CD4-positive, alpha-beta memory T cell (primary cell): ENCODE results near the gene TENT4A. TPM values are rescaled to one million over a fixed set of nuclear protein-coding genes. Genes with fewer than 3 reads are reported as not detected.

Experiments used
- CTCF ChIA-PET: fragments of 350-600 bp; sonication (Branson Sonifier 250); formaldehyde crosslinking; loops from one replicate; lab custom pipeline; 2021; ENCODE audit warnings: inconsistent platforms; ENCODE audit not compliant: partially characterized antibody; lab: Charles Lee
- POLR2A ChIA-PET: fragments of 350-600 bp; sonication (Branson Sonifier 250); formaldehyde crosslinking; loops from one replicate; lab custom pipeline; 2021; ENCODE audit not compliant: partially characterized antibody; lab: Charles Lee
- DNase-seq, 5 donors: peaks; one replicate each; pipeline versions ENCODE4 v3.0.0 to v3.0.0-alpha.2; 2020 to 2022; ENCODE audit warnings: mixed read lengths in 1 of 5
- H3K27ac ChIP-seq: one replicate; pipeline ENCODE4 v1.7.0; 2013; ENCODE audit warnings: low read depth, low read length
- H3K27me3 ChIP-seq: 2 replicates; pipeline ENCODE4 v1.7.0; 2013; ENCODE audit warnings: mild to moderate bottlenecking, low read length, moderate library complexity; ENCODE audit not compliant: insufficient read depth
- H3K36me3 ChIP-seq: 2 replicates; pipeline ENCODE4 v1.7.0; 2013; ENCODE audit warnings: mild to moderate bottlenecking, low read length, moderate library complexity; ENCODE audit not compliant: insufficient read depth
- H3K4me1 ChIP-seq: 2 replicates; pipeline ENCODE4 v1.7.0; 2013; ENCODE audit warnings: mild to moderate bottlenecking, low read length, moderate library complexity; ENCODE audit not compliant: insufficient read depth
- H3K4me3 ChIP-seq, 2 donors: one replicate each; pipeline ENCODE4 v1.7.0; 2013; ENCODE audit warnings: low read length in 2 of 2, mild to moderate bottlenecking in 1 of 2
- H3K9me3 ChIP-seq, 2 donors: one replicate each; pipeline ENCODE4 v1.7.0; 2013; ENCODE audit warnings: low read length in 2 of 2, control low read depth in 1 of 2; ENCODE audit not compliant: control insufficient read depth in 1 of 2
- H3K27ac Mint-ChIP-seq, 7 donors: one replicate each; pipeline ENCODE4 v1.8.0; 2020 to 2021; ENCODE audit warnings: mixed read lengths in 7 of 7, mild to moderate bottlenecking in 6 of 7, inconsistent platforms in 3 of 7, moderate library complexity in 3 of 7
- H3K27me3 Mint-ChIP-seq, 2 donors: one replicate each; pipeline ENCODE4 v1.8.0; 2020 to 2021; ENCODE audit warnings: mixed read lengths in 2 of 2
- H3K36me3 Mint-ChIP-seq, 2 donors: one replicate each; pipeline ENCODE4 v1.8.0; 2020 to 2021; ENCODE audit warnings: mixed read lengths in 2 of 2, inconsistent platforms in 1 of 2, mild to moderate bottlenecking in 1 of 2
- H3K4me1 Mint-ChIP-seq, 4 donors: one replicate each; pipeline ENCODE4 v1.8.0; 2020 to 2021; ENCODE audit warnings: mixed read lengths in 4 of 4, mild to moderate bottlenecking in 1 of 4
- H3K4me3 Mint-ChIP-seq, 8 donors: one replicate each; pipeline ENCODE4 v1.8.0; 2020 to 2021; ENCODE audit warnings: mixed read lengths in 8 of 8, mild to moderate bottlenecking in 7 of 8, moderate library complexity in 6 of 8, inconsistent platforms in 3 of 8
- H3K9me3 Mint-ChIP-seq, 8 donors: one replicate each; pipeline ENCODE4 v1.8.0; 2020 to 2021; ENCODE audit warnings: mixed read lengths in 8 of 8, mild to moderate bottlenecking in 5 of 8, inconsistent platforms in 3 of 8, moderate library complexity in 1 of 8
- intact Hi-C: fragments of 100-400 bp; cut with micrococcal nuclease; formaldehyde crosslinking; loops from one replicate; pipeline ENCODE4 v1.15.1; 2023
- polyA plus RNA-seq, 2 donors: library from polyadenylated mRNA; unstranded; fragments of 300-500 nt; fragmentation: Illumina TruSeq; gene quantifications; one replicate each; pipeline ENCODE4 v1.2.3, GENCODE V29; 2021
- total RNA-seq, 2 experiments: library from RNA; stranded (reverse); gene quantifications; one replicate each; pipeline ENCODE4 v1.2.3, GENCODE V29; 2021

TENT4A gene
- total and polyA plus RNA-seq, 4 experiments from 2014 or later: 0.55 to 49.1 (median 23.4) TPM

DNA sequence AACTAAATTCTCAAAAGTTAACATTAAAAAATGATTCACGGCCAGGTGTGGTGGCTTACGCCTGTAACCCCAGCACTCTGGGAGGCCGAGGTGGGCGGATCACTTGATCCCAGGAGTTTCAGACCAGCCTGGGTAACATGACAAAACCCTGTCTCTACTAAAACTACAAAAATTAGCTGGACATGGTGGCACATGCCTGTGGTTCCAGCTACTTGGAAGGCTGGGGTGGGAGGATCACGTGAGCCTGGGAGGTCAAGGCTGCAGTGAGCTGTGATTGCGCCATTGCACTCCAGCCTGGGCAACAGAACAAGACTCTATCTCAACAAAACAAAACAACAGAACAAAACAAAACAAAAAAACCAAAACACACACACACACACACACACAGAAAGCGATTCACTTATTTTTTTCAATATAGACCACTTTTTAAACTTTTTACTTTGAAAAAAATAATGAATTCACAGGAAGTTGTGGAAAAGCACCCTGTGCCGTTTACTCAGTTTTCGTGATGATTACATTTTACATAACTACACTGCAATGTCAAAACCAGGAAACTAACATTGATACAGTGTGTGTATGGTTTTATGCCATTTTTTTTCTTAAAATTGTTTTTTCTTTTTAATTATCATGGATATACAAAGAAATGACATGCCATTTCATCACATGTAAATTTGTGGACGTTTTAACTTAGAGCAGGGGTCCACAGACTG is 73.7 kb downstream of the TENT4A start:
- Histone ChIP-seq H3K27ac (no peak overlapping the region), H3K9me3 (no peaks in the 10 kb centered on the region), H3K36me3 (no peaks in the 10 kb centered on the region), H3K4me1 (no peaks in the 10 kb centered on the region), H3K4me3 (no peak overlapping the region), H3K27me3 (no peaks in the 10 kb centered on the region)
- Mint-ChIP-seq H3K36me3 (no peaks in the 10 kb centered on the region), H3K27ac (no peak overlapping the region), H3K4me3 (no peak overlapping the region), H3K4me1 (peaks cover 0 to 3% (median 0%) of the 10 kb centered on the region in 4 donors), H3K9me3 (peaks cover 0 to 2% (median 0%) of the 10 kb centered on the region in 8 donors), H3K27me3 (peaks cover 9 to 31% of the 10 kb centered on the region in 2 donors)
- intact Hi-C loops: no loop called here
- POLR2A ChIA-PET: no interaction called here
- CTCF ChIA-PET: no interaction called here
- no peak for DNase-seq

DNA sequence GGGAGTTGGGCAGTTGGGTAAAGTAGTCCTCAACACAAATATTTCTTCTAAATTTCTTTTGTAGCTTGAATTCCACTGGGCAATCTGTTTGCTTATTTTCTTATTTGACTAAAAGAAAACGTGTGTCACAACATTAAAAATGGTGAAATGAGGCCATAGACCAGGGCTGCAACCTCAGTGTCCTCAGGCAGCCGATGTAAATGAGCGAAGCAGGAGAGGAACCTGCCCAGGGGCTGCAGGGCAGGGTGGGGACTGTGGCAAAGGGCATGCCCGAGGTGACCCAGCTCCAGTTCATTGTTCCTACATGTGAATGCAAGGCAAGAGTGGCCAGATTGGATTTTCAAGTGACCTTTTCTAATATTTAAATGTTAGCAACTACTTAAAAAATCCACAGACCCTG is 74.7 kb downstream of the TENT4A start:
- intact Hi-C loops: no loop called here
- H3K27ac Mint-ChIP-seq: no peak overlapping the region
- no peak overlapping the region for H3K4me3 ChIP-seq
- H3K4me1 ChIP-seq: no peaks in the 10 kb centered on the region
- ChIA-PET POLR2A (no interaction called here), CTCF (no interaction called here)
- no peaks in the 10 kb centered on the region for H3K27me3 ChIP-seq
- no peak for DNase-seq
- H3K9me3 Mint-ChIP-seq: peaks cover 0 to 2% (median 0%) of the 10 kb centered on the region in 8 donors
- no peak overlapping the region for H3K27ac ChIP-seq
- H3K4me3 Mint-ChIP-seq: no peak overlapping the region
- H3K9me3 ChIP-seq: no peaks in the 10 kb centered on the region
- peaks cover 9 to 28% of the 10 kb centered on the region in 2 donors for H3K27me3 Mint-ChIP-seq
- H3K36me3 ChIP-seq: no peaks in the 10 kb centered on the region
- peaks cover 0 to 3% (median under 1%) of the 10 kb centered on the region in 4 donors for H3K4me1 Mint-ChIP-seq
- H3K36me3 Mint-ChIP-seq: no peaks in the 10 kb centered on the region

DNA sequence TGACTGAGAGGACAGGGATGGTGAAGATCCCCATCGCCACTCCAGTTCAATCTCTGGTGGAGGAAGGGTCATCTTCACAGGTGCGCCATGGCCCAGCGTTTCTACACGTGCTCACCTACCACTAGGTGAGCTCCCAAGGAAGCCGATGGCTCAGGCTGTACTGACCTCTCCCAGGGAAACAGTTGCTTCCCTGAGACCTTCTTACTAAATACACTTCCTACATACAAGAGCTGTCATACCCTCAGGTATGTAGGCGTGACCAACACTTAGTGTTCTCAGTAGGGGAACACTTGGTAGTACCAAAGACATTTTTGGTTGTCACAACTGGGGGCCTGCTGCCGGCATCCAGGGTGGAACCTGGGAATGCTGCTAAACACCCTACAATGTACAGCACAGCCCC is 75.2 kb downstream of the TENT4A start:
- Mint-ChIP-seq H3K4me3 (no peak overlapping the region), H3K36me3 (no peaks in the 10 kb centered on the region), H3K9me3 (peaks cover 0 to 2% (median 0%) of the 10 kb centered on the region in 8 donors), H3K27ac (no peak overlapping the region), H3K4me1 (peaks cover 4 to 6% (median 5%) of the 10 kb centered on the region in 4 donors), H3K27me3 (peaks cover 12 to 26% of the 10 kb centered on the region in 2 donors)
- Histone ChIP-seq H3K9me3 (no peaks in the 10 kb centered on the region), H3K27me3 (no peaks in the 10 kb centered on the region), H3K4me3 (no peak overlapping the region), H3K36me3 (no peaks in the 10 kb centered on the region), H3K4me1 (peaks cover 2% of the 10 kb centered on the region), H3K27ac (no peak overlapping the region)
- ChIA-PET POLR2A (no interaction called here), CTCF (no interaction called here)
- DNase-seq: no peak
- intact Hi-C loops: no loop called here

DNA sequence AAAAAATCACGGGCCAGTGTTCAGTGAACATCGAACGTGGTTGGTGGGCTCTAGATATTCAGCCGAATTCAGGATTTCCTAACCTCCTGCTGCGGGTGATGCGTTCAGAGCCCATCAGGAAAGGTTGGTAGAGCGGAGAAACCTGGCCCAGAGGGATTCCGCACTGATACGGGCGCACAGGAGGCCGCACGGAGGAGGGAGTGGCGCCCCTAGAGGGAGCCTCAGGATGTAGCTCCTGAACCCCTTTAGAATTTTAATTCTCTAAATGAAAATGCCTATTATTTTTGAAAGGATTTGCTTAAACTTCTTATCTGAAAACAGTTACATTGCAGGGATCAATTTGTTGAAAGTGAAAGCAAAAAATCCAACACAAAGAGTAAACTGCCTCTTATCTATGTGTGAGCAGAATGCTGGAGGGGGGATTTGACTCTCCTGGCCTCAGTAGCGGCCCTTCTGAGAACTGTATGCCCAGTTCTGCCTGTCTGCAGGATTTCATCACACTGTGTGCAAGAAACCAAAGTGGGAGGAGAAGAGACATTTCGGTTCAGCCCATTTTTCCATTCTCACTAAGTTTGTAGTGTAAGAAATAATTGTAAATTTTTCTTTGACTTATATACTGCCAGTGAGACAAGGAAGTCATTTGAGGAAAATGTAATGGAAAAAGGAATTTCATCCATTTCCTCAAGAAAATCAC is 75.9 kb downstream of the TENT4A start:
- Histone ChIP-seq H3K4me3 (no peak overlapping the region), H3K4me1 (peaks cover 4% of the 10 kb centered on the region), H3K9me3 (no peaks in the 10 kb centered on the region), H3K36me3 (no peaks in the 10 kb centered on the region), H3K27me3 (no peaks in the 10 kb centered on the region), H3K27ac (no peak overlapping the region)
- no peak overlapping the region for H3K27ac Mint-ChIP-seq
- H3K9me3 Mint-ChIP-seq: peaks cover 0 to 2% (median 0%) of the 10 kb centered on the region in 8 donors
- H3K27me3 Mint-ChIP-seq: peaks cover 9 to 24% of the 10 kb centered on the region in 2 donors
- DNase-seq: no peak
- no peaks in the 10 kb centered on the region for H3K36me3 Mint-ChIP-seq
- intact Hi-C loops: no loop called here
- ChIA-PET POLR2A (no interaction called here), CTCF (no interaction called here)
- H3K4me3 Mint-ChIP-seq: no peak overlapping the region
- peaks cover 4 to 6% (median 5%) of the 10 kb centered on the region in 4 donors for H3K4me1 Mint-ChIP-seq

DNA sequence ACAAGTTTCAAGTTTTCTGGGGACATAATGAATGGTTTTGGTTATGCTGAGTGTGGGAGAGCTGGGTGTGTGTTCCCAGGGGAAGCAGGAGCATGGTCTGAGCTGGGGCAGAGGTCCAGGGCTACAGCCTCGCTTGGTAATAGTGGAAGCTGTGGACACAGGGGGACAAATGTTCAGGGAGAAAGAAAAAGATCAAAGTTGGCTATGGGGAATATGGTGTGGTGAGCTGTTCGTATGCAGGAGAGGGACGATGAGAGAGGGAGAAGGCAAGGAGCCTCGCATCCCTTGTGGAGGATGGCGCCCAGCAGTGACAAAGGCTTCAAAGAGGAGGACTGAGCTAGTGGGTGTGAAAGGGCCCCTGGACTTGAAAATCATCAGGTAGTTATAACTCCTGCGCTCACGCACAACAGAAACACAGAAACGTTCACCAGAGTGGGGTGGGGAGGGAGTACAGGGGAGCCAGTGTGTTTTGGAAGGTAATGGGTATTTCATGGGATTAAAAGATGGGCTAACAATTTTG is 77.2 kb downstream of the TENT4A start:
- H3K27me3 ChIP-seq: no peaks in the 10 kb centered on the region
- intact Hi-C loops: no loop called here
- H3K4me1 ChIP-seq: peaks cover 4% of the 10 kb centered on the region
- no peak overlapping the region for H3K27ac ChIP-seq
- Mint-ChIP-seq H3K27ac (peak overlapping the region in 1 of 7 donors; percentile 12), H3K27me3 (peaks cover 9 to 20% of the 10 kb centered on the region in 2 donors), H3K36me3 (no peaks in the 10 kb centered on the region), H3K9me3 (peaks cover 0 to 1% (median 0%) of the 10 kb centered on the region in 8 donors), H3K4me3 (no peak overlapping the region), H3K4me1 (peaks cover 4 to 7% (median 5%) of the 10 kb centered on the region in 4 donors)
- ChIA-PET CTCF (no interaction called here), POLR2A (no interaction called here)
- no peaks in the 10 kb centered on the region for H3K9me3 ChIP-seq
- H3K36me3 ChIP-seq: no peaks in the 10 kb centered on the region
- no peak for DNase-seq
- H3K4me3 ChIP-seq: no peak overlapping the region

DNA sequence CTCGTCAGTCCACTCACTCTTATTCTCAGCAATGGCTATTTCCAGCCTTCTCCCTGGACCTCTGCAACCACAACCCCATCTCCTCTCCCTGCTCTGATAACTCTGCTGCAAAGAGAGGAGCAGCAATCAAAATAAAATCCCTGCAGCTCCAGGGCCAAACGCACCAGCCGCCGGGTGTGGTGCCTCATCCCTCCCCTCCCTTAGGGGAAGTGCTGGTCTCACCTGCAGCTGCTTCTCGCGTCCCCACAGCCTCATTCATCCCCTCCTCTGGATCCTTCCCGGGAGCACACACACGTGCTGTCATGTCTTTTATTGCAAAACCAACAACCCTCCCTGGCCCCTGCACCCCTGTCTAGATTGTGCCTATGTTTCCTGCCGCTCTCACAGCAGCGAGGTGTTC is 77.8 kb downstream of the TENT4A start:
- no peaks in the 10 kb centered on the region for H3K36me3 ChIP-seq
- ChIA-PET CTCF (no interaction called here), POLR2A (no interaction called here)
- no peak for DNase-seq
- no peak overlapping the region for H3K4me3 Mint-ChIP-seq
- H3K36me3 Mint-ChIP-seq: no peaks in the 10 kb centered on the region
- peaks cover 4% of the 10 kb centered on the region for H3K4me1 ChIP-seq
- H3K27ac ChIP-seq: no peak overlapping the region
- H3K27me3 ChIP-seq: no peaks in the 10 kb centered on the region
- peaks cover 4 to 6% (median 4%) of the 10 kb centered on the region in 4 donors for H3K4me1 Mint-ChIP-seq
- H3K9me3 Mint-ChIP-seq: peaks cover 0 to 1% (median 0%) of the 10 kb centered on the region in 8 donors
- no peaks in the 10 kb centered on the region for H3K9me3 ChIP-seq
- H3K4me3 ChIP-seq: no peak overlapping the region
- intact Hi-C loops: no loop called here
- peak overlapping the region in 1 of 7 donors; percentile 13 for H3K27ac Mint-ChIP-seq
- H3K27me3 Mint-ChIP-seq: peaks cover 7 to 16% of the 10 kb centered on the region in 2 donors

DNA sequence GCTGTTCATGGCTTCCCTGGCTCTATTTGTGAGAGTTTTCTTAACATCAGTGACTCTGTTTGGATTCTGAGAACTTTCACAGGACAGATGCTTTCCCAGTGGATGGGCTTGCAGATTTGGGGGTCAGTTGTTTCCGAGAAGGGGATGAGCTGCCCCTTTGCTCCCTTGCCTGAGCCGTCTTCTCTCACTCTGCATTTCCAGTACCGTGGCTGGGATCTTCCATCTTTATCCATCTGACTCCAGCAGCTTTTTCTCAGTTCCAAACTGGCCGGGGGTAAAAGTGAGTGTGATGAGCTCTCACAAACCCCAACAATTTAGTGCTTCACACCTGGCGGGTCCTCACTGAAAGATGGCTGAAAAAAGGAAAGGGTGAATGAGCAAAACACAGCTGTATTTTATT is 79.1 kb downstream of the TENT4A start:
- intact Hi-C loops: no loop called here
- no peaks in the 10 kb centered on the region for H3K9me3 ChIP-seq
- peaks cover 4 to 6% (median 4%) of the 10 kb centered on the region in 4 donors for H3K4me1 Mint-ChIP-seq
- CTCF ChIA-PET: interaction anchor here (1.4 kb wide), 1 partner anchor 16 kb away, joined by 4 read pairs; no protein-coding TSS in a partner anchor
- peaks cover 0 to 1% (median 0%) of the 10 kb centered on the region in 8 donors for H3K9me3 Mint-ChIP-seq
- H3K36me3 Mint-ChIP-seq: no peaks in the 10 kb centered on the region
- H3K36me3 ChIP-seq: no peaks in the 10 kb centered on the region
- DNase-seq: no peak
- H3K27me3 ChIP-seq: peaks cover 4% of the 10 kb centered on the region
- POLR2A ChIA-PET: no interaction called here
- H3K27ac Mint-ChIP-seq: no peak overlapping the region
- H3K4me3 ChIP-seq: no peak overlapping the region
- no peak overlapping the region for H3K27ac ChIP-seq
- H3K4me3 Mint-ChIP-seq: no peak overlapping the region
- H3K4me1 ChIP-seq: peaks cover 4% of the 10 kb centered on the region
- peaks cover 11 to 24% of the 10 kb centered on the region in 2 donors for H3K27me3 Mint-ChIP-seq
